ENCODE results near the gene VIP.

- TF ChIP-seq POLR2A (IDR thresholded peaks at IDR 0.05) (no peak), EP300 (IDR thresholded peaks at IDR 0.05) (no peak), CTCF (IDR thresholded peaks at IDR 0.05) (no peak)
These were observed 24.8 kb downstream of the VIP start for GRCh38 chr6:152775428-152775827.
